ENCODE results near the gene ZEB2.
A peak's percentile ranks its signal among the peaks of the same experiment; 100 is the strongest.

ZEB2 gene

DNA sequence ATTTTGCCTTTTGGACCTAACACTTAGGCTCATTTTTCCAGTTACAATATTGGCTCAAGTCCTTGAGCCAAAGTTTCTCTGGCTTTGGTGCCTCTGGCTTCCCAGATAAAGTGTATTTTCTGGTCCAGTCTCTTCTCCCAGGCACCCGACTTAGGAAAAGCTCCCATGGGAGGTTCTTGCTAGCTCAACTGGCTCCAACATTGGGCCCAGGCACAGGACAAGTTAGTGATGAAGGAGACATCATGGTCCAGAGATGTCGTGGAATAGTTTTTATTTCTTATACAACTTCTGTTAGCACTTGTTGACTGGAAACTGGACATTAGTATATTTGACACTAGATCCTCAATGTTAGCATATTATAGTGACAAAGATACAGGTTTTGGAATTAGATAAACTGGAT lies 8.2 kb upstream of the ZEB2 start:
- no peak for DNase-seq (ENCODE audit: low spot score)

DNA sequence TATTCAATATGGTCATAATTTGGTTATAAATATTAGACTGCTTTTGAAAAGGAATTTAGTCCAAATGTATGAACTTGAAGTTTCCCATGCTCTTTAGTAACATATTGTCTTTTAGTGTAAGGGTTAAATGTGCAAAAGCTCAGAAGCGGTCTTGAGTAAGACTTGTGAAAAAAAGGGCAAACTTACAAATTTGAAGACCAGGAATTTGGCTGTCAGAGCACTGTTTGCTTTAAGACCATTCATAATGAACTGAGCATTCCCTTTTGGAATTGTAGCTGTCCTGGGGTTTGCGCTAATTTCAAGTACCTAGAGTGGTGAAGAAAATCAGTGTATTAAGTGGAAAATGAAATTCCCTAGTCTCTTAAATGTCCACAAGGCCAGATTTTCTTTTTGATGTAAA lies 6.9 kb upstream of the ZEB2 start:
- no peak for DNase-seq (ENCODE audit: low spot score)

DNA sequence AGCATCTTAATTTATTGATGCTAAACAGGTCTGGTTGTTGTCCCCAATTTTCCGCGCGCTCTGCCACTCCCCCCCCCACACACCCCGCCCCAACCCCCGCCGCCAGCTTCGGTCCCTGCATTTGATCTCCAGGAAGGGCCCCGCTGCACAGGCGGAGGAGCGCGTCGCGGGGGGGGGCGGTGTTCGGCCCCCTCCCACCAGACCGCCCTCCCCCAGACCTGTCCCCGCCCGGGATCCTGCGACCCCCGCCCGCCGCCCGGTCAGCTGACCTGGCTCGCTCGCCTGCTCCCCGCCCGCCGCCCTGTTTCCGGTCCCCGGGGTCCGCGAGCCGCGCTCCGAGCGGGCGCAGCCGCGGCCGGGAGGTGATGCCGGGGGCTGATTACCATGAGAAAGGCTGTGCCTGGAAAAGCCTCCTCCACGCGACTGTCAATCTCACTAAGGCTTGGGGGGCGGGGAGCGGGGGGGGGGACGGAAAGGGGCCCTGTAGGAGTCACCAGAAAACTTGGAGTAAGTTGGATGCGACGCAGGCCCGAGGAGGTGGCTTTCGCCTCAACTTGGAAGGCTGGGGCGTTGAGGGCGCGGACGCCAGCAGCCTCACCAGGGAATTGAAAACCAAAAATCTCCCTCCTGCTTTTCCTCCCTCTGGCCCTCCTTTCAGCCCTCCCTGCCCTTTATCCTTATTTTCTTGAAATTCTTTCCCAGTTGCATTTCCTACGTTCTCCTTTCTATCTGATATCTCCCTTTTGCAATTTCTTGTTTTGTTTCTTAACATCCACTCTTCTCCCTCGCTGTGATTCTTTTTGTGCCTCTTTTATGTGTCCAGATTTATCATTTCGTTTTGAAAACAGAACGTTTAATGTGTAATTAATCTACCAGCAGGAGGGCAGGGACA lies 4.4 kb upstream of the ZEB2 start:
- no peak for DNase-seq (ENCODE audit: low spot score)

DNA sequence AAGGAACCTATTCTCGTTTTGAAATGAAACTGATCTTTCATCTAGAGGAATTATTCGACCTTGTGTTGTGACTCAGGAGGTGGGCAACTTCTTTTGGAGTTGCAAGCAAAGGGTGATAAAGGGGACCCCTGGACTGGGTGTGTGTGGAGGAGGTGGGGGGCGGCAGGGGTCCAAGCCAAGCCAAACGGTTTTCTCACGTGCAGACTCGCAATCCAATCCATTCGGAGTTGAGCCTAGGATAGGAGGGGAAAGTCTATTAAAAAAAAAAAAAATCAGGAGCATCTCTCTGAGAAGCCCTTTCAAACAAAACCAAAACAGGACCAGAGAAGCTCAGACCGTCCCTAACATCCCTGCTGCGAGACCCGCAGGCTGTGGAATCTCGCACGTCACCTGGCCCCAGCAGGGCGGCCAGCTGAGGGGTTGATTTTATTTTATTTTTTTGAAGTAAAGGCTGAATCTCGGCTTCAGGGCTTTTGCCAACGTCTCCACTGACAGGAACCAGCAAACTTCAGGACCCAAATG lies 3.7 kb upstream of the ZEB2 start:
- no peak for DNase-seq (ENCODE audit: low spot score)

DNA sequence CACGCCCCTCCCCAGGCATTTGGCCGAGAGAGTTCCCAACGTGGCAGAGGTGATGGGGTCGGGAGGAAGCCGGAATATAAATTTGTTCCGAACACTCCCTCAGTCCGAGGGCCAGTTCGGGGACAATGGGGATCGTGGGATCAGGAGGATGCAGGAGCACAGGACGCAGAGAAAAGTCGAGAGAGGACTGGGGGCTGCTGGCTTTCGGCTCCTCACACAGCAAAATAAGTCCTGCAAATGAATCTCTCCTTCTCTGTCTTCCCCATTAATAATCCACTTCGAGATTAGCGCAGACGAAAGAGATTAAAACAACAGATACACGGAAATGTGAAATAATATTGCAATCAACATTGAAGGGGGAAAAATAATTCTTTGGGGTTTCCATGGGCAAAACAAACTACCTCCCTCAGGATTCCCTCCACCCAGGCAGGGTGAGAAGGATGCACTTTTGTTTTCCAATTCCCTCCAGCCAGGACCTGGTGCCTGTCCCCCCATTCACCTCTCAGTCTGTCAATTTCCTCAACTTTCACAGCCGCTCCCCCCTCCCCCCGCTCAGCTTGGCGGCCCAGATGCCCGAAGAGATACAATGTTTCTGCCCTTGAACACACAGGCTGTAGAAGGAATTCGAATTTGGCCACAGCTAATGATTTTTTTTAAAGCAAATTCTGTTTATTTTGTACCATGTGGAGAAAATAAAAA lies 3.1 kb upstream of the ZEB2 start:
- DNase-seq (ENCODE audit: low spot score), result no peak

DNA sequence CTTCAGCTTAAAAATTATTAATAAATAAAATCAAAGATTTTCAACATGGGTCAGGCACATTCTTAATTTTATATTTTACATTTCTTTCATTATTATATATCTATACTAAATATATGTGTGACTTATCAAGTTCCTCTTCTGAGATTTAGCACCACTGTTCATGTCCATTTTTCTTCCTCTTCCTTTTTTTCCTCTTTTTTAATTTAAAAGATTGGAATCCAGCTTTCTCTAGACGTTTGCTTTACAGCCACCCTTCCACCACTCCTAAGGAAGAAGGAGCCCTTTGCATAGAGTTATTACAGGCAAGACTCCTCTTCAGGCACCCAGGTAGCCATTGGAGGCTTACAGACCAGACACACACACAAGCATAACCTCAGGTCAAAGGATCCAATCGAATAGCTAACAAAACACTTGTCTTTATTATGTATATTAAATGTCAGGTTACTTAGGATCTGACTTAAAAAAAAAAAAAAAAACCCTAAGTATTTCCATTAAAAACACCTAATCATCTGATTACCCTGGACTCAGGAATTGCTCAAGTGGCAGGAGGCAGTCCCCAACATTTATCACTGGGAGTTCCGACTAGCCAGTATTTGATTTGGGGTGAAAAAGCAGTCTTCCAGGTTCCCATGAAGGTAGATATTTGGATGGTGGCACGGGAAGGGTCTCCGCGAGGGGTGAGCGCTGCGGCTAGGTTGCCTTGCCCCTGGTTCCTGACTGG lies 2.4 kb upstream of the ZEB2 start:
- DNase-seq (ENCODE audit: low spot score), result no peak

DNA sequence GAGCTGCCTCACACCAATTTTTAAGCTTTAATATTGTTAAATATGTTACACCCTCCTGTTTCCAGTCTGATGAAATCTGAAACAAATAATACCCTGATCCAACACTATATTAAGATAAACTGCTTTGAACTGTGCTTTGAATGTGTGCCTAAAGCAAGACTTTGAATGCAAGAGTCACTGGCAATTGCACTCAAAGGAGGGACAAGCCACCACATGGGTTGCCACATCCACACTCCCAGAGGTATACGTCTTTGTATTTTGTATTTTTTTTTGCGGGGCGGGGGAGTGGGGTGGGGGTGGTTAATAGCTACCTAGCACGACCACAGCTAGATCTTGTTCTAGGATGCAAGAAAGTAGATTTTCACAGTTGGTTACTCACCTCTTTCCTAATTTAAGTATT lies 1.8 kb upstream of the ZEB2 start:
- DNase-seq (ENCODE audit: low spot score), result no peak

DNA sequence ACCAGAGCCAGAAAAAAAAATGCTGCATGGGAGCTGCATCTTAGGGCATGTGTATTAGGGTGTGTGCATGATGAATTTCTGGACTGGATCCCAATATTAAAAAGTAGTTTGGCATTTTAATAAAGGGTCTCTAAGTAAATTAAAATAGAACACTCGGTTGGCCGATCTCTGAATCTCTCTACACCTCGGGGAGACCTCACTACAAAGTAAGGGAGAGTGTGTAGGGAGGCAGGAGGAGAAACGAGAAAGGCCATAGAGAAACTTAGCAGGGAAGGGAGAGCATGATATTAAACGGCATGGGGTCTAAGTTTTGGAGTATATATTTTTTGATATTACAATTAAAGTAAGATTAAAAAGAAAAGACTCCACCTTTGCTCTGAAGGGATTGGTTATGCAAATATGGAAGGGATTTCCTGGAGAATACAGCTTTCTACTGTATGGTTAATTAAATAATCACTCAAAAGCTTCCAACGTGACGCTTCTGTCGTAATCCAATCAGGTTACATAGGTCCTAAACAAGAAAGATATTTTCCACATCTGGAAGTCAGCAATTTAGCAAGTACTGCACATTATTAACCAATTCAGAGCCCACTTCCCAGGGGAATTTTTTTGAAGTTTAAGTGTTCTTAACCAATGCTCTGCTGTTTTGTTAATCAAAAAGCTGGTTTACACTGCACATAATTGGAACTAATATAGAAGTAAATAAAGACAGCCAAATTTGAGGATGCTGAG lies 1.0 kb upstream of the ZEB2 start:
- no peak for DNase-seq (ENCODE audit: low spot score)

DNA sequence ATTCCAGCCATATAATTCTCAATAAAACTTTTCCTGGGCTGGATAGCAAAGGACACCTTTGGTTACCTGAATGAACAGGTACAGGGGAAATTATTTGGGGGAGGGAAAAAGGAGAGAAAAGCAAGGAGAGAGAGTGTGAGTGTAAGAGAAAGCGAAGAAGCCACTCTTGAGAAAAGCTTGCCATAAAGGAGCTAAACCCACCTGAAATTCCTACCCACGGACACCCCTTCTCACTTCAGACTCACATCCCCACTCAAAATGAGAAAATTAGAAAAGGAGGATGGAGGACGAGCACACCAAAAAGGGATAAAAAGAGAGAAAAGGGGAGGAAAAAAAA lies 354 bp downstream of the ZEB2 start:
- DNase-seq (ENCODE audit: low spot score), result no peak

DNA sequence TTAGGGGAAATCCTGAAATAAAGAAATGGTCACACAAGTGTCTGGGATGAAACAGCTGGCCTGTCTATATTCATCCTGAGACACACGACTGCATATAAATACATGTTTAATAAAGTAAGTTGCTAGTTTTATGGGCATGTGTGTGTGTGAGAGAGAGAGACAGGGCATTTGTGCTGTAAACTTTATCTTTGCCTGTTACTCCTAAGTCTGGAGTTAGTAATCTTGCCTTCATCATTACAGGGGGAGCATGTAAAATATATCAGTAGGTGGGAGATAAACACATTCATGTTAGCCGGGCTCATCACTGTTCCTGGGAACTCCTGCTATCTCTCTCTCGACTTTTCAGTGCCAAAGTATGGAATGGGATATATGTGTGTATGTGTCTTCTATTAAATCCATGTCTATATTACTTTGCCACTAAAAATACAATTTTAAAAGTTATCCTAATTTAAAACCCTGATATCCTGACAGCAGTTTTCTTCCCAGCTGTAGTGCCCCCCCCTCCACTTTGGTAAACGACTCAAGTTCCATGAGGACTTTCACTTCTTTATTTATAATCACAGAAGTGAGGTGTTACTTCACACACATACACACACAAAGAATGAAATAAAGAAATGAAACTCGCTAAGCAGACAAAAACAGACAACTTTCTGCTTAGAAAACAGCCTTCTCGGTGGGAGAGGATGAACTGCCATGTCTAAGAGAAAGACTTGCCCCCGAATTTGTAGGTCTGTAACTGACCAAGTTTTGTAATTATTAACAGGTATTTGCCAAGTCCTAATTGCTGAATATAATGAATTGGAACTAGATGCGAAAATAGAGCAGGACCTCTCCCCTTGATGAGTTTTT lies 947 bp downstream of the ZEB2 start:
- no peak for DNase-seq (ENCODE audit: low spot score)

DNA sequence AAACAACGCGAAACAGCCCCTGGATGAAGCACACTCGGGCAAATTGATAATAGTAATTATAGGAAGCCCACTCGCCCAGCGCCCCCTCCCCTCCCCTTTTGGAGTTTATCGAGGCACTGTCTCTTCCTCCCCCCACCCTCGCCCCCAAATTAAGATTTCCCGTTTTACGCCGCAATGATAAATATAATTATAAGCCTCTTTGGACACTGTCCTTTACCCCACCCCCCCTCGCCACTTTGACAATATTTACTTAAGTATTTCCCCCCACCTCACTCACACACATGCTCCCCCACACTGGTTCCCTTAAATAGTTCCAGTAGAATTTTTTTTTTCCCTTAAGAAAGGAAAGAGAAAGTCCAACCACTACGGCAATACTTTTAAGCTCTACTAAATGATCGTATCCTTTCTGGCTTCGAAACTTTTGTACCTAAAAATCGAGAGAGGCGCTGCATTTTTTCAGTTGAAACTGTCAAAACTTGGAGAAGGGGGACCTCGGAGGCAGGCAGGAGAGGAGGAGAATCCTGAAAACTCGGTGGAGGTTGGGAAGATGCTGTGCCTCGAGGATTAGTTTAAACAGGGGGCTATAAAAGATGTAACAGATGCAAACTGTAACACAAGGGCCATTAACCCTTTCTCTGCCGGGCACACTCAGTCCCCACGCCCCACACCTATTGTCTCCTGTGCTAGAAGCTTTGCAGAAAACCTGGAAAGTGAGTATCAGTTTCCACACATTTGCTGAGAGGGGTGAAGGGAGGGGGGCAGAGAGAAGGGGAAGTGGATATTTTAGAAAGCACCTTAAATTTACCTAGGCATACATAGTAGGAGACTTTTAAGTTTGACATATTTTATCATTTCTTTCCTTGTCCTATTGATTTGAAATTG lies 1.8 kb downstream of the ZEB2 start:
- no peak for DNase-seq (ENCODE audit: low spot score)

DNA sequence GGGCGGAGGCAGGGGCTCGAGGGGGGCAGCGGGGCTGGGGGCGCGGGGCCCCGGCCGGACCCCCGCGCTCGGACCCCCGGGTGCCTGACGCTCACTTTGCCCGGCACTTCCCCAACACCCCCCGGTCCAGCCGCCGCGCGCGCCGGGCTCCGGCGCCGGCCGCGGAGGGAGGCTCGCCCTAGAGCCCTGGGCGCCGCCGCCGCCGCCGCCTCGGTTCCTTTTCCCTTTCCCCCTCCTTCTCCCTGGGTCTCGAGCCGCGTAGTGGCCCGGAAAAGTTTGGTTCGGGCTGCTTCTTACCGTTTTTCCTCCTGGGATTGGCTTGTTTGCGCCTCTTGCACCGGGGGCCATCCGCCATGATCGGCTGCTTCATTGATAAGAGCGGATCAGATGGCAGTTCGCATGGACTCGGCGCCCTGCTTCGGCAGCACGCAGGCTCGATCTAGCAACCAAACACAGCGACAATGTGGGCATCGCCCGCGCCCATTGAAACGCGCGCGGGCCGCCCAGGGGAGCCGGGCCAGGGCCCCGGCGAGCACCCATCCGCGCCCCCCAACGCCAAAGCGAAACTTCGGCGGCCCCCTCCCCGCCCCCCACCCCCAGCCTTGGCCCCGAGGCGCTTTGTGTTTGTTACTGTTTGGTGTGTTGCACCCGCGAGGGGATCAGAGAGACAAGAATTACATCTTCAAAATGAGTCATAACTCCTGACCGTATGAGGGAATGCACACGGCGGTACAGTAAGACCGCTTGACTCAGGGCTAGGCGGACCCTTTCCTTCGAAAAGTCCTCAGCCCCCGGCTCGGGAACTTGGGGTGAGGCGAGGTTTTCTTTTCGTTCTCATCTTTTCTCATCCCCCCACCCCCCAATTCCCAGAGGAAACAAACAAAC lies 2.7 kb downstream of the ZEB2 start:
- peak; percentile 83 for DNase-seq (ENCODE audit: low spot score)

DNA sequence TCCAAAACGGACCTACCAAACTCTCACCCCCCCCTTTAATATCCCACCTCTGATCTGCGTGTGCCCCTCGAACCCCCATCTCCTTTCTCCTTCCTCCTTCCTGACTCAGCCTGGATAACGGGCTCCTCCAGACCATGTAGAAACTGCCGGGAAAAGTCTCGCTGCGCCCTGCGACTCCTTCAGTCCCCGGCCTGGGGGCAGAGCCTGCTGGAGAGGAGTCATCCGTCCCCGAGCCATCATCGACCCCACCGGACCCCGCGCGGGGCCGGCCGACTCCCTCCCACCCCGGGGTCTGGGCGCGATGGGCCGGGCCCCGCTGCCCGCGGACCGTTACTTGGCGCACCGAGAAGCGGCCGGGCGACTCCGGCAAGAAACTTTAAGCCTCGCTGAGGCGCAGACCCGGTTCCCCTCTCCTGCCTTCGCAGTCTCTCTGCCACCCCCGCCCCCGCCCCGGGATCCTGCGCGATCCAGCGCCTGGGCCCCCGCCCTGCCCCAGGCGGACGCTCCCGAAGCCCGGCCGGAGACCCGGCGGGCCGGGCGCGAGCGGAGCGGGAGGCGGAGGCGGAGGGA lies 3.4 kb downstream of the ZEB2 start:
- no peak for DNase-seq (ENCODE audit: low spot score)

DNA sequence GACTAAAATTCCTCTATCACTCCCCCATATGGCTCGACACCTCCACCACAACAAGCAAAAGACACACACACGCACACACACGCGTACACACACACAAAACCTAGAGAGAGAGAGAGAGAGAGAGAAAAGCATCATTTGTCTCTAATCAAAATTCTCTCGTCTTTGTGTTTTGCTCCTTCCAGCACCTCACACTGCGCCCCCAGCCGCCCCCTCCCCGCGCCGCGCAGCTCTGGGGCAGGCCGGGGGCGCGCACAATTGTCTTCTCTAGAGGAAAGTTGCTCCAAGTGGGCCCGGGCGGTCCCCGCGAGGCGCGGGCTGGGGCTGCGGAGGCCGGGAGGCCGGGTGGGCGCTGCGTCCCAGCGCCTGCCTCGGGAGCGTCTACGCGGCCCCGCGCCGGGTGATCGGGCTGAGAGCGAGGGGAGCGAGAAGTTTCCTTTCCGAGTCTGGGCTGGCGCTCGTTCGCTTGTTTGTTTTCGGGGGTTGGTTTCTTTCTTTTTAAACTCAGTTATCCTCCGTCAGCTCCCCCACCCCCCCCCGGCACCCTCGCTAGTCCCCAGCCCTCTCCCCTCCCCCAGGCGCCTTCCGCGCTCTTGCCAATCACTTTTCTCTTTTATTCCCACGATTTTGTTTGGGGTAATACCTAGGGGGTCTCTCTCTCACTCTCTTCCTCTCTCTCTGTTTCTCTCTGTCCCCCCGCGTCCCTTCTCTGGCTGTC lies 4.1 kb downstream of the ZEB2 start:
- DNase-seq (ENCODE audit: low spot score), result no peak

DNA sequence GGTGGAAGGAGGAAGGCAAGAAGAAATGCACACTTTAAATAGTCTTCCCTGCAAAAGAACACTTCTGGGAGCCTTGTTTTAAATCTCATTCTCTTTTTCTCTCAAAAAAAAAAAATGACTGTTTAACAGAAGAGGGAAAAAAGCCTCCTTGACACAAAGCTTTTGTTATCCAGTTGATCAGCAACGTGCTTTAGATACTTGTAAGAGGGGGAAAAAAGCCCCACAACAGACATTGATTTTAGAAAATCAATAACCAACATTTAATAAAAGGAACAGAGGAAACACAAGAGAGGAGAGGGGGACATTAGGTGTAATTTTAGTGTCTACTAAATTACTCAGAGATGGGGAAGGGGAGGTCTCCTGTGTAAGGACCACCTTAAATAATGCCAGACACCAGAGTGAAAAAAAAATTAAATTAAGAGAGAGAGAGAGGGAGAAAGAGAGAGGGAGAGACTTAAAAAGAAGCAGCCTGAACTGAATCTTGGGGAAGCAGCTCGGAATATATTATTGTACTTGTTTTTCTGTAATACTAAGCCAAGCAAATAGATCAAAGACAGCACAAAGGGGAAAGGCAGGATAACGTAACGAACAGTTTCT lies 4.7 kb downstream of the ZEB2 start:
- DNase-seq (ENCODE audit: low spot score), result no peak

DNA sequence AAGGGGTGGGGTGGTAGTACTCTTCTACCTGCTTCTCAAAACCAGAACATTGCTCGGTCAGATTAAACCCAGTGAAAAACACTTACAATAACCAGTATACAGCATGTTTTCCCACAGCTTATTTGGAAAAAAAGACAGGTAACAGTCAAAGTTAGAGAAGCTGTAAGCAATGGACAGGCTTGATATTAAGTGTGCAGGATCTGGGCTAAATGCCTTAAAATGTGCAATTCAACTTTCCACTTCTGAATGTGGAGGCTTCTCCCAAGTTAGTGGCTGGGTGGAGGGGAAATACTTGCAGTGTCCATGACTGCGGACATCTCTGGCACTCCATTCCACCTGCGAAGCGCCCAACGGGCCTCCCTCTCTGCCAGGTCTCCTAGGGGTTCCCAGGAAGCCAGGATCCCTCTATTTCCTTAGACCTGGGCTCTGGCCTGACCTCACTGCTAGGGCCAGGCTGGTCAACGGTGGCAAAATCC lies 5.3 kb downstream of the ZEB2 start:
- no peak for DNase-seq (ENCODE audit: low spot score)

DNA sequence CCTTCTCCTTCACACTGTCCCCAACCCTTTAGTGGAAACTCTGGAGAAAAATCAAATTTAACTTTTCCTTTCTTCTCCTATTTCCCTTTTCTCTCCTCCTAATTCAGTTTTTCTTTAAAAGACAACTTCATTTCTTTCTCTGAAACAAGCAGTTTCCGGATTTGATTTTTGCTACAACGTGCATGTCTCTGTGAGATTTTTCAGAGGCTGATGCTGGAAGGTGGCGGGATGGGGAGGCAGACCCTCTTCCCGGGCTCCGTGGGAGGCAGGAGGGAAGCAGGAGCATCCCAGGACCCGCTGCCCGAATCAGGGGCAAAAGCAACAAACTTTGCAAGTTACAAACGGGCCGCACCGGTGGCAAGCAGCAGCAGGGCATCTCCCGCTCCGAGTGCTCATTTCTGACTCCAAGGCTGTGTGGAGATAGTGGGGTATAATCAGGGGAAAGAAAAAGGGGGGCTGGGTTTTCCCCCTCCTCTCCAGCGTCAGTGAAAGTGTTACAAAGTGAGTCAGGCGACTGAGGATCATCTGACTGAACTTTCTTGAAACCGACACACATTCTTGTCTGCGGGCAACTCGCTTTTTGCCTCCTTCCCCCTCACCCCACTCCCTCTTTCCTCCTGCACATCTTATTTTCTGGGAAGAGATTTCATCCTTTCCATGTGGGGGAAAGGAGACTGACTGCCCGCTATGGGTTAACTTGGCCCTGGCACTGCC lies 6.4 kb downstream of the ZEB2 start:
- no peak for DNase-seq (ENCODE audit: low spot score)
